BJ (cell line): ENCODE data around the gene CAST. TPM values are rescaled to one million over a fixed set of nuclear protein-coding genes. Genes with fewer than 3 reads are reported as not detected.
A peak's percentile ranks its signal among the peaks of the same experiment; 100 is the strongest.

ENCODE experiments used
- CTCF ChIA-PET: fragments of 350-600 bp; formaldehyde crosslinking; extraction: SDS; loops from one replicate; lab custom pipeline; 2021; ENCODE audit warnings: antibody characterized with exemption, inconsistent platforms; lab: Yijun Ruan, JAX
- POLR2A ChIA-PET: fragments of 300-600 bp; sonication (Branson Sonifier 250); formaldehyde crosslinking; extraction: SDS; loops from one replicate; lab custom pipeline; 2021; ENCODE audit warnings: antibody characterized with exemption; lab: Charles Lee
- DNase-seq: peaks from one replicate; pipeline ENCODE4 v3.0.0-alpha.2; 2011; ENCODE audit warnings: low read depth
- H3K27me3 ChIP-seq: 2 replicates; pipeline ENCODE4 v1.6.0; 2011; ENCODE audit warnings: low read length; ENCODE audit not compliant: control insufficient read depth, insufficient read depth
- H3K36me3 ChIP-seq: 2 replicates; pipeline ENCODE4 v1.5.1; 2011; ENCODE audit warnings: low read length; ENCODE audit not compliant: control insufficient read depth, insufficient read depth
- H3K4me3 ChIP-seq: 2 replicates; pipeline ENCODE4 v1.5.1; 2011; ENCODE audit warnings: low read depth, mild to moderate bottlenecking, control low read depth, low read length
- polyA plus RNA-seq: library from polyadenylated mRNA; depleted of rRNA; stranded (reverse); fragments of >200 nt; gene quantifications from 2 replicates; pipeline ENCODE4 v1.2.3, GENCODE V29; 2011
- TF ChIP-seq, protein P1 (sequence below): IDR thresholded peaks from 2 replicates; pipeline ENCODE4 v1.5.1; 2011; ENCODE audit warnings: low read depth, mild to moderate bottlenecking, control low read depth, inconsistent platforms, low read length, moderate library complexity; ENCODE audit not compliant: insufficient read depth

The CAST gene
- polyA plus RNA-seq, 1 experiment = 112 TPM

DNA sequence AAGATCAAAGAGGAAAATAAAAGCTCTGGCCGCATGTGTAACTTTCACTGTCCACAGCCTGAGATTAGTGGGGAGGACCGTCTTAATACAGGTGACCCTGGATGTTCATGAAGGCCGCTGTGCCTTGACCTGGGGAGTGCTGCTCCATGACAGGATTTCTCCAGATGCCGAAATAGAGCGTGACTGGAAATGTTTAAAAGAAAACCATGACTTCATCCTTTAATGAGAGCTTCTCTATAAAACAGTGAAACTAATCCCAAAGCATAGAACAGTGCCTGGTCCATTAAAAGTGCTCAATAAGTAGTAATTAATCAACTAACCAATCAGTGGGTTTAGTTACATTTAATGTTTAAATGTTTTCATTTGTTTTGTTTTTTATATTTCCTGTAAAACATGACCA, 82.8 kb downstream of the CAST start:
- ChIA-PET CTCF (interaction anchor here (0.6 to 1.9 kb wide), 5 partner anchors 9 to 1868 kb away, joined by 3 to 5 read pairs (median 4); no protein-coding TSS in a partner anchor), POLR2A (no interaction called here)
- TF ChIP-seq, protein P1, sequence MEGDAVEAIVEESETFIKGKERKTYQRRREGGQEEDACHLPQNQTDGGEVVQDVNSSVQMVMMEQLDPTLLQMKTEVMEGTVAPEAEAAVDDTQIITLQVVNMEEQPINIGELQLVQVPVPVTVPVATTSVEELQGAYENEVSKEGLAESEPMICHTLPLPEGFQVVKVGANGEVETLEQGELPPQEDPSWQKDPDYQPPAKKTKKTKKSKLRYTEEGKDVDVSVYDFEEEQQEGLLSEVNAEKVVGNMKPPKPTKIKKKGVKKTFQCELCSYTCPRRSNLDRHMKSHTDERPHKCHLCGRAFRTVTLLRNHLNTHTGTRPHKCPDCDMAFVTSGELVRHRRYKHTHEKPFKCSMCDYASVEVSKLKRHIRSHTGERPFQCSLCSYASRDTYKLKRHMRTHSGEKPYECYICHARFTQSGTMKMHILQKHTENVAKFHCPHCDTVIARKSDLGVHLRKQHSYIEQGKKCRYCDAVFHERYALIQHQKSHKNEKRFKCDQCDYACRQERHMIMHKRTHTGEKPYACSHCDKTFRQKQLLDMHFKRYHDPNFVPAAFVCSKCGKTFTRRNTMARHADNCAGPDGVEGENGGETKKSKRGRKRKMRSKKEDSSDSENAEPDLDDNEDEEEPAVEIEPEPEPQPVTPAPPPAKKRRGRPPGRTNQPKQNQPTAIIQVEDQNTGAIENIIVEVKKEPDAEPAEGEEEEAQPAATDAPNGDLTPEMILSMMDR = no peak
- peaks cover 20% of the 10 kb centered on the region for H3K36me3 ChIP-seq
- DNase-seq = no peak
- H3K4me3 ChIP-seq = no peak overlapping the region
- H3K27me3 ChIP-seq = no peaks in the 10 kb centered on the region

DNA sequence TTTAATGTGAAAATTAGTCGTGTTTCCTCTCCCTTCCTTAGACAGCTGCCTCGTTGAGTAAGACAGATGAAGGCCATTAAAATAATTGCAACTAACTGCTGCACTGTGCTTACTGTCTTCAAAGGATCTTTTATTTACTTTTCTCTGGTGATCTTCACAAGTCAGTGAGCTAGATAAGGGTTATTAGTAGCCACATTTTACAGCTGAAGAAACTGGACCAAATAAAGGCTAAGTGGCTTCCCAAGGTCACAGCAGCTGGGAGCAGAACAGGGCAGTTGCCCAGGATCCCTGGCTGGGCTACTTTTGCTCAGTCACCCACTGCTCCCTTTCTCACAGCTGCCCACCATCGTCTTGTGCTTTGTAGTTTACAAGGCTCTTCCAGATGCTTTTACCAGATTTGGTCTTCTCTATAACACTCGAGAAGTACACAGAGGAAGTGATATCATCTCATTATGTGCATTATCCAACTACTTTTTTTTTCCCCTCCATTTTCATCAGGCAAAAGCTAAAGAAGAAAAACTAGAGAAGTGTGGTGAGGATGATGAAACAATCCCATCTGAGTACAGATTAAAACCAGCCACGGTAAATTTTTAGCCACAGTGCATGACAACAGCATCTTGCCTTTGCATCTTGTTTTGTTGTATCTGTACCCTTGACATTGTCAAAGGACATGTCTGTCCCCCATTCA, 83.8 kb downstream of the CAST start:
- Histone ChIP-seq H3K36me3 (peaks cover 20% of the 10 kb centered on the region), H3K4me3 (no peak overlapping the region), H3K27me3 (no peaks in the 10 kb centered on the region)
- ChIA-PET POLR2A (no interaction called here), CTCF (interaction anchor here (0.8 to 1.4 kb wide), 5 partner anchors 8 to 132 kb away, joined by 3 to 5 read pairs (median 4); no protein-coding TSS in a partner anchor)
- TF ChIP-seq, protein P1 = no peak
- DNase-seq = peak; percentile 38

DNA sequence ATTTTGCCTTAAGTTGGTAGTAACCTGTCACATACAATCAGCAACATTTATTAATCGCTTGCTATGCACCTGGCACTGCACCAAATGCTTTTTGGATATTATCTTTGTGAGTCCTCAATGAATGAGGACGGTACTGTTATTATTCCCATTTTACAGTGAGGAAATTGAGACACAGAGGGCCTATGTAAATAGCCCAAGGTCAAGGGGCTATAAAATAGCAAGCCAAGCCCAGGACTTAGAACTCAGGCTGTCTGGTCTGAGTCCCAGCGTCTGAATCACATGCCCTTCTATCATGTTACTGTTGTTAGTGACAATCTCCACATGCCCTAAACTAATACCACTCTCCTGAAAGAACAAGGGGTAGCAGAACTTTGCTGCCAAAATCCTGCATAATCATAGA, 85.5 kb downstream of the CAST start:
- TF ChIP-seq, protein P1 = no peak
- ChIA-PET POLR2A (no interaction called here), CTCF (interaction anchor here (0.8 to 3.9 kb wide), 2 partner anchors 134 to 414 kb away, joined by 4 to 18 read pairs; no protein-coding TSS in a partner anchor)
- Histone ChIP-seq H3K36me3 (peaks cover 15% of the 10 kb centered on the region), H3K4me3 (no peak overlapping the region), H3K27me3 (no peaks in the 10 kb centered on the region)
- DNase-seq = no peak

DNA sequence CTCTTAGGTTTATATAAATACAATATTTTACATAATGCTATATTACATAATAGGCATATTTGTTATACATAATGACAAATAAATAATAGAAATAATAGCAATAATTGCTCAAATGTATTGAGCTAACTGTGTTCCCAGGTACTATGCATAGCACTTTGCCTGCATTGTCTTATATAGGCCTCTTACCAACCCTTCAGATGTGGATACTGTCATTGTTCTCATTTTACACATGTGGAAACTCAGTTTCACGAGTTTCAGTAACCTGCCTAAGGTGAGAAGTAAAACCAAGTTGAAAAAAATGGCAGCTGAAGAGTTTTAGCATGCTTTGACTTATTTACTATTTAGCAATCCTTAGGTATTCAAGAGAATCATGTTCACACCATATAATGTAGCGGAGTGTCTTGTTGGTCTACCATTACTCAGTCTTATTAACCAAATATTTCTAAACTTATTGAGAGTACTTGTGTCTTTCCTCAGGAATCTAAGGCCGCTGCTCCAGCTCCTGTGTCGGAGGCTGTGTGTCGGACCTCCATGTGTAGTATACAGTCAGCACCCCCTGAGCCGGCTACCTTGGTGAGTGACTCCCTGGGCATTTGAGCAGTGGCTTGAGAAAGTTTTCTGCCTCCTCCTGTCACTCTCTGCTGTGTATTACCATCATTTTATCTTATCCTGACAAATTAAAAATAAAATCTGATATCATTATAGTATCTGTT, 88.1 kb downstream of the CAST start:
- ChIA-PET POLR2A (no interaction called here), CTCF (interaction anchor here (1.2 to 3.9 kb wide), 5 partner anchors 16 to 412 kb away, joined by 3 to 18 read pairs (median 8); no protein-coding TSS in a partner anchor)
- DNase-seq = no peak
- Histone ChIP-seq H3K27me3 (no peaks in the 10 kb centered on the region), H3K4me3 (no peak overlapping the region), H3K36me3 (peaks cover 17% of the 10 kb centered on the region)
- TF ChIP-seq, protein P1 = no peak
